Mesendoderm (in vitro differentiated cells): ENCODE data around the gene GJD4.

Experiments
- DNase-seq: peaks from one replicate; pipeline ENCODE4 v3.0.0; 2013
- H2AK5ac ChIP-seq: 2 replicates; pipeline ENCODE4 v1.6.1; 2013; ENCODE audit warnings: low read length, inconsistent platforms
- H2BK120ac ChIP-seq: 2 replicates; pipeline ENCODE4 v1.6.1; 2013; ENCODE audit warnings: low read depth, mild to moderate bottlenecking, low read length, moderate library complexity, mixed read lengths
- H2BK15ac ChIP-seq: replicated peaks from 2 replicates; pipeline ENCODE4 v1.6.1; 2013; ENCODE audit warnings: low read depth, mild to moderate bottlenecking, moderate library complexity
- H2BK5ac ChIP-seq: 2 replicates; pipeline ENCODE4 v1.6.1; 2013; ENCODE audit warnings: low read length, inconsistent platforms
- H3K18ac ChIP-seq: 2 replicates; pipeline ENCODE4 v1.6.1; 2013; ENCODE audit warnings: mild to moderate bottlenecking, low read length, mixed read lengths
- H3K23ac ChIP-seq: one replicate; pipeline ENCODE4 v1.6.1; 2013; ENCODE audit warnings: low read length
- H3K27ac ChIP-seq: 2 replicates; pipeline ENCODE4 v1.5.1; 2013; ENCODE audit warnings: low read depth, mild to moderate bottlenecking, inconsistent platforms, low read length, moderate library complexity
- H3K27me3 ChIP-seq: 2 replicates; pipeline ENCODE4 v1.6.1; 2013; ENCODE audit warnings: low read length, control low read depth, mild to moderate bottlenecking, inconsistent platforms; ENCODE audit not compliant: insufficient read depth, poor library complexity
- H3K36me3 ChIP-seq: 2 replicates; pipeline ENCODE4 v1.6.1; 2013; ENCODE audit warnings: low read length, inconsistent platforms; ENCODE audit not compliant: control insufficient read depth, insufficient read depth
- H3K4ac ChIP-seq: one replicate; pipeline ENCODE4 v1.6.1; 2013; ENCODE audit warnings: low read depth, mild to moderate bottlenecking, low read length, moderate library complexity
- H3K4me1 ChIP-seq: 2 replicates; pipeline ENCODE4 v1.6.1; 2013; ENCODE audit warnings: low read depth, low read length, inconsistent platforms; ENCODE audit not compliant: control insufficient read depth
- H3K4me2 ChIP-seq: 2 replicates; pipeline ENCODE4 v1.6.1; 2013; ENCODE audit warnings: low read length
- H3K4me3 ChIP-seq: 2 replicates; pipeline ENCODE4 v1.5.1; 2013; ENCODE audit warnings: mild to moderate bottlenecking, low read length
- H3K56ac ChIP-seq: one replicate; pipeline ENCODE4 v1.6.1; 2013; ENCODE audit warnings: low read length
- H3K79me1 ChIP-seq: 2 replicates; pipeline ENCODE4 v1.6.1; 2013; ENCODE audit warnings: low read length, inconsistent platforms
- H3K79me2 ChIP-seq: 2 replicates; pipeline ENCODE4 v1.6.1; 2013; ENCODE audit warnings: mild to moderate bottlenecking, low read length; ENCODE audit not compliant: control insufficient read depth, insufficient read depth
- H3K9ac ChIP-seq: 2 replicates; pipeline ENCODE4 v1.6.1; 2013; ENCODE audit warnings: low read length, inconsistent platforms
- H4K5ac ChIP-seq: one replicate; pipeline ENCODE4 v1.6.1; 2013; ENCODE audit warnings: low read length
- H4K8ac ChIP-seq: one replicate; pipeline ENCODE4 v1.6.1; 2013; ENCODE audit warnings: low read depth, mild to moderate bottlenecking, control low read depth, low read length, moderate library complexity
- WGBS: extraction: QIAGEN DNeasy Blood & Tissue Kit; methylation state at CpG from one replicate; pipeline ENCODE4 v1.1.7; 2013; ENCODE audit warnings: low lambda C conversion rate, missing lambda C conversion rate; ENCODE audit not compliant: insufficient coverage; ENCODE audit errors: extremely low coverage; 5-methylcytosine and 5-hydroxymethylcytosine counted together

The GJD4 gene

DNA sequence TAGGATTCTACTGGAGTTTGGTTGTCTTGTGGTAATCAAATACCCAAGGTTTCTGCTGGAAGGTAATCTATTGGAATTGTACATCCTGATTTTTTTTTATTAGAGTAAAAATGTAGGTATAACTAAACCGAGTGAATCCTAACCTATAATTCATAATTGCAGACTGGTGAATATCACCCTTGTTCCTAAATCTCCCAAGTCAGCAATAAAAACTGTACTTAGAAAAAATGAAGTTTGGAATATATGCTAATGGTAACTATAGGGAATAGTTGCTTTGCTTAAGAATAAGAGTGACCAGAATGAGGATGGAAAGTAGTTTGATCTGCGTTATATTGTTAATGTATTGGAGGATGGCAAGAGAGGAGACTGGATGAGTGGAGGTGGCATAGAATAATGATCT lies 47.7 kb downstream of the GJD4 start:
- Histone ChIP-seq H3K27me3 (no peaks in the 10 kb centered on the region), H3K79me1 (no peaks in the 10 kb centered on the region), H3K18ac (no peak overlapping the region), H3K36me3 (no peaks in the 10 kb centered on the region), H2BK5ac (no peak overlapping the region), H3K4me1 (no peaks in the 10 kb centered on the region), H3K4ac (no peak overlapping the region), H3K79me2 (no peaks in the 10 kb centered on the region), H2BK120ac (no peak overlapping the region), H3K23ac (no peak overlapping the region), H3K9ac (no peak overlapping the region), H2BK15ac (no peak overlapping the region), H3K27ac (no peak overlapping the region), H4K8ac (no peak overlapping the region), H4K5ac (no peak overlapping the region), H3K4me3 (no peak overlapping the region), H3K4me2 (no peak overlapping the region), H2AK5ac (no peak overlapping the region), H3K56ac (no peak overlapping the region)
- whole genome bisulfite sequencing, result 100% methylated on average over 1 of the region's 2 CpGs
- DNase-seq, result no peak

DNA sequence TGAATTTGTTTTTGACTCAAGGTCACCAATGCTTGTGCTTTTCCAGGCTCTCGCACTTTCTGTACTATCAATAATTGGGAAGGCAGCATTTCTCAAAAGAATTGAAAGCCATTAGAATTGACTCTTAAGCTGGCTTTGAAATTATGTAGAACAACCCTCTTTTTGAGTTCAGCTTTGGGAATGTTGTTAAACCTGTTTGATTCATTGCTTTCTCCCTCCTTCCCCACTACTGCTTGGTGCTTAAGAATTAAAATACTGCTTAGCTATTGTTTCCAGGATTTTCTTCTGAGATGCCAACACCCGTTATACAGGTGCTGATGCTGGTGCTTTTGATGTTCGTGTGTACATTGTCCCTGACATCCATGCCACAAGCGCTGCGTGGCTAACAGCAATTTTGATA lies 52.5 kb downstream of the GJD4 start:
- H3K56ac ChIP-seq, result no peak overlapping the region

More for the DNA sequence above, 52.5 kb downstream of the GJD4 start:
- no peak overlapping the region for H2BK5ac ChIP-seq
- H2BK120ac ChIP-seq, result no peak overlapping the region
- H3K36me3 ChIP-seq, result no peaks in the 10 kb centered on the region
- H3K79me2 ChIP-seq, result no peaks in the 10 kb centered on the region
- H4K5ac ChIP-seq, result no peak overlapping the region
- no peak overlapping the region for H3K27ac ChIP-seq
- H4K8ac ChIP-seq, result no peak overlapping the region
- H3K18ac ChIP-seq, result no peak overlapping the region
- H3K4me1 ChIP-seq, result no peaks in the 10 kb centered on the region
- H2AK5ac ChIP-seq, result no peak overlapping the region
- no peak overlapping the region for H3K4me3 ChIP-seq
- H2BK15ac ChIP-seq, result no peak overlapping the region
- no peak overlapping the region for H3K4me2 ChIP-seq
- H3K9ac ChIP-seq, result no peak overlapping the region
- DNase-seq, result no peak
- H3K79me1 ChIP-seq, result no peaks in the 10 kb centered on the region
- no peak overlapping the region for H3K4ac ChIP-seq
- no CpG with 5 or more reads among the region's 5 CpGs for WGBS
- no peaks in the 10 kb centered on the region for H3K27me3 ChIP-seq
- no peak overlapping the region for H3K23ac ChIP-seq
